Limb (tissue), 2 donors: Measurements from ENCODE around the gene SIGLEC12.

ENCODE experiments used
- DNase-seq, 2 donors: peaks; one replicate each; pipeline ENCODE4 v3.0.0-alpha.2; 2016; ENCODE audit errors: extremely low spot score in 2 of 2

Gene SIGLEC12

GRCh38 chr19:51501594-51502263, at the start of gene SIGLEC12:
Gene SIGLEC12, minus strand, starts transcription at chr19:51501800. Its CDS starts 67 bp downstream, at chr19:51501733.
- DNase-seq: no peak

GRCh38 chr19:51550848-51551672, 49.5 kb upstream of the SIGLEC12 start:
- no peak for DNase-seq

- no peak for DNase-seq
These were observed 48.1 kb upstream of the SIGLEC12 start for GRCh38 chr19:51549533-51550324.

- DNase-seq: no peak
These were observed 47.3 kb upstream of the SIGLEC12 start for GRCh38 chr19:51548891-51549305.

GRCh38 chr19:51548213-51548651, 46.6 kb upstream of the SIGLEC12 start:
- DNase-seq: no peak

- no peak for DNase-seq
These were observed 46.0 kb upstream of the SIGLEC12 start for GRCh38 chr19:51547397-51548212.

GRCh38 chr19:51546650-51547396, 45.2 kb upstream of the SIGLEC12 start:
- no peak for DNase-seq

GRCh38 chr19:51546107-51546649, 44.6 kb upstream of the SIGLEC12 start:
- no peak for DNase-seq

GRCh38 chr19:51544038-51544437, 42.4 kb upstream of the SIGLEC12 start:
- no peak for DNase-seq

GRCh38 chr19:51542699-51543098, 41.1 kb upstream of the SIGLEC12 start:
- DNase-seq: no peak

- DNase-seq: no peak
These were observed 40.1 kb upstream of the SIGLEC12 start for GRCh38 chr19:51541458-51542357.

GRCh38 chr19:51539821-51540366, 38.3 kb upstream of the SIGLEC12 start:
- DNase-seq: no peak

- DNase-seq: no peak
These were observed 33.9 kb upstream of the SIGLEC12 start for GRCh38 chr19:51535535-51535934.

GRCh38 chr19:51531349-51532315, 30.0 kb upstream of the SIGLEC12 start, which contains the start of gene SIGLEC6:
Gene SIGLEC6, minus strand, starts transcription at chr19:51531670. Its CDS starts 22 bp downstream, at chr19:51531648.
- DNase-seq: no peak

- no peak for DNase-seq
These were observed 29.0 kb upstream of the SIGLEC12 start for GRCh38 chr19:51530616-51531015.

- DNase-seq: no peak
These were observed 27.7 kb upstream of the SIGLEC12 start for GRCh38 chr19:51529301-51529700.

GRCh38 chr19:51525651-51526050, 24.1 kb upstream of the SIGLEC12 start:
- no peak for DNase-seq
